Measurements from ENCODE around the gene TLK1. TPM values are rescaled to one million over a fixed set of nuclear protein-coding genes. Genes with fewer than 3 reads are reported as not detected.

Gene TLK1
- total and polyA plus RNA-seq, 7 donors, result 14.1 to 60.6 (median 37.9) TPM

GRCh38 chr2:171124541-171124940, 36.2 kb downstream of the TLK1 start:
- no peaks in the 10 kb centered on the region for H3K9me3 ChIP-seq
- H3K4me3 ChIP-seq, result no peak overlapping the region
- H3K36me3 ChIP-seq, result no peaks in the 10 kb centered on the region
- H3K4me1 ChIP-seq, result peaks cover 0 to 32% (median 20%) of the 10 kb centered on the region in 4 donors
- TF ChIP-seq POLR2A (IDR thresholded peaks at IDR 0.05) (no peak), POLR2AphosphoS5 (IDR thresholded peaks at IDR 0.05) (no peak), EP300 (IDR thresholded peaks at IDR 0.05) (no peak)
- TF ChIP-seq, protein P1, sequence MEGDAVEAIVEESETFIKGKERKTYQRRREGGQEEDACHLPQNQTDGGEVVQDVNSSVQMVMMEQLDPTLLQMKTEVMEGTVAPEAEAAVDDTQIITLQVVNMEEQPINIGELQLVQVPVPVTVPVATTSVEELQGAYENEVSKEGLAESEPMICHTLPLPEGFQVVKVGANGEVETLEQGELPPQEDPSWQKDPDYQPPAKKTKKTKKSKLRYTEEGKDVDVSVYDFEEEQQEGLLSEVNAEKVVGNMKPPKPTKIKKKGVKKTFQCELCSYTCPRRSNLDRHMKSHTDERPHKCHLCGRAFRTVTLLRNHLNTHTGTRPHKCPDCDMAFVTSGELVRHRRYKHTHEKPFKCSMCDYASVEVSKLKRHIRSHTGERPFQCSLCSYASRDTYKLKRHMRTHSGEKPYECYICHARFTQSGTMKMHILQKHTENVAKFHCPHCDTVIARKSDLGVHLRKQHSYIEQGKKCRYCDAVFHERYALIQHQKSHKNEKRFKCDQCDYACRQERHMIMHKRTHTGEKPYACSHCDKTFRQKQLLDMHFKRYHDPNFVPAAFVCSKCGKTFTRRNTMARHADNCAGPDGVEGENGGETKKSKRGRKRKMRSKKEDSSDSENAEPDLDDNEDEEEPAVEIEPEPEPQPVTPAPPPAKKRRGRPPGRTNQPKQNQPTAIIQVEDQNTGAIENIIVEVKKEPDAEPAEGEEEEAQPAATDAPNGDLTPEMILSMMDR (IDR thresholded peaks at IDR 0.05), result no peak
- no peaks in the 10 kb centered on the region for H3K27me3 ChIP-seq
- H3K27ac ChIP-seq, result no peak overlapping the region
- WGBS, 2 donors, result 63 to 75% methylated on average over 4 of the region's 4 CpGs
- DNase-seq, result no peak
- intact Hi-C loops (cut with DNase I), result no loop called here

- H3K27me3 ChIP-seq, result no peaks in the 10 kb centered on the region
- no peaks in the 10 kb centered on the region for H3K9me3 ChIP-seq
- H3K27ac ChIP-seq, result no peak overlapping the region
- H3K4me3 ChIP-seq, result no peak overlapping the region
- no peak for DNase-seq
- TF ChIP-seq, protein P1 (IDR thresholded peaks at IDR 0.05), result no peak
- TF ChIP-seq POLR2A (IDR thresholded peaks at IDR 0.05) (no peak), POLR2AphosphoS5 (IDR thresholded peaks at IDR 0.05) (no peak)
- H3K36me3 ChIP-seq, result peaks cover 0 to 6% (median 0%) of the 10 kb centered on the region in 4 donors
- H3K4me1 ChIP-seq, result peaks cover 0 to 6% (median 0%) of the 10 kb centered on the region in 4 donors
- intact Hi-C loops (cut with DNase I), result no loop called here
These were observed 51.1 kb downstream of the TLK1 start for GRCh38 chr2:171109571-171109970.

DNA sequence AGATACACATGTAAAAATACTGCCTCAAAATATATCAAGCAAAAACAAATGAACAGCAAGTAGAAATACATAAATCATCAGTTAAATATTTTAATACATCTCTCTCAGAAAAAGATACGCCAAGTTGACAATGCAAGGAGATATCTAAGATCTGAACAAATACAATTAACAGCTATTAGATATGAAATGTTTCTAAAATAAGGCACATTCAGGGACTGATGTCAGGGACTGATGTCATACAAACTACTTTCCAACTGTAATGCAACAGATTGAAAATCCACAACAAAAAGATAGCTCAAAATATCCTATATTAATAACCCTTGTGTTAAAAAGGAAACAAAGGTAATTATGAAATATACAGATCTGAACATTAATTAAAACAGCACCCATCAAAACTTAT, 51.7 kb downstream of the TLK1 start:
- H3K9me3 ChIP-seq, result no peaks in the 10 kb centered on the region
- H3K36me3 ChIP-seq, result peaks cover 0 to 6% (median 0%) of the 10 kb centered on the region in 4 donors
- H3K27me3 ChIP-seq, result no peaks in the 10 kb centered on the region
- TF ChIP-seq, protein P1 (IDR thresholded peaks at IDR 0.05), result no peak
- TF ChIP-seq POLR2A (IDR thresholded peaks at IDR 0.05) (no peak), POLR2AphosphoS5 (IDR thresholded peaks at IDR 0.05) (no peak), EP300 (IDR thresholded peaks at IDR 0.05) (no peak)
- DNase-seq, result no peak
- peaks cover 0 to 6% (median 0%) of the 10 kb centered on the region in 4 donors for H3K4me1 ChIP-seq
- intact Hi-C loops (cut with DNase I), result no loop called here
- no peak overlapping the region for H3K4me3 ChIP-seq
- 98 to 99% methylated on average over 1 of the region's 1 CpG for WGBS, 2 donors
- no peak overlapping the region for H3K27ac ChIP-seq

- Histone ChIP-seq H3K4me3 (no peak overlapping the region), H3K27ac (no peak overlapping the region), H3K27me3 (no peaks in the 10 kb centered on the region), H3K36me3 (peaks cover 0 to 6% (median 0%) of the 10 kb centered on the region in 4 donors), H3K4me1 (peaks cover 0 to 6% (median 0%) of the 10 kb centered on the region in 4 donors), H3K9me3 (no peaks in the 10 kb centered on the region)
- 98% methylated on average over 7 of the region's 7 CpGs for WGBS, 2 donors
- no peak for DNase-seq
- intact Hi-C loops (cut with DNase I), result no loop called here
- TF ChIP-seq, protein P1 (IDR thresholded peaks at IDR 0.05), result no peak
- TF ChIP-seq EP300 (IDR thresholded peaks at IDR 0.05), result no peak
- TF ChIP-seq POLR2A (IDR thresholded peaks at IDR 0.05), result no peak
- TF ChIP-seq POLR2AphosphoS5 (IDR thresholded peaks at IDR 0.05), result no peak
These were observed 52.9 kb downstream of the TLK1 start for GRCh38 chr2:171107803-171108202.

GRCh38 chr2:171104379-171104778, 56.3 kb downstream of the TLK1 start:
- Histone ChIP-seq H3K27ac (no peak overlapping the region), H3K36me3 (no peaks in the 10 kb centered on the region), H3K9me3 (peaks cover 0 to 4% (median 0%) of the 10 kb centered on the region in 4 donors), H3K27me3 (no peaks in the 10 kb centered on the region), H3K4me3 (no peak overlapping the region), H3K4me1 (peaks cover 0 to 6% (median 0%) of the 10 kb centered on the region in 4 donors)
- DNase-seq, result no peak
- TF ChIP-seq POLR2A (IDR thresholded peaks at IDR 0.05) (no peak), EP300 (IDR thresholded peaks at IDR 0.05) (no peak)
- 96% methylated on average over 1 of the region's 1 CpG for WGBS, 2 donors
- intact Hi-C loops (cut with DNase I), result no loop called here

Measured in sigmoid colon (tissue), 7 donors.